GM12878 (cell line): ENCODE measurements around the gene SLC8B1. TPM values are rescaled to one million over a fixed set of nuclear protein-coding genes. Genes with fewer than 3 reads are reported as not detected.

Experiments used
- ATAC-seq: fragments of 200-7000 bp; cut with Tn5 transposase; 3 replicates; pipeline ENCODE4 v1.9.1; 2020; ENCODE audit warnings: mild to moderate bottlenecking, moderate library complexity
- BruUV-seq: library from RNA; stranded (reverse); fragments of 400-500 nt; replicated peaks from 2 replicates; lab custom pipeline; 2021; lab: Mats Ljungman, UMichigan
- CTCF ChIA-PET: fragments of 300-600 bp; sonication (Branson Sonifier 250); formaldehyde crosslinking; extraction: SDS; loops from one replicate; lab custom pipeline; 2021; ENCODE audit warnings: inconsistent platforms; lab: Yijun Ruan, JAX
- POLR2A ChIA-PET: fragments of 350-600 bp; formaldehyde crosslinking; extraction: SDS; loops from one replicate; lab custom pipeline; 2021; ENCODE audit warnings: inconsistent platforms; lab: Charles Lee
- RAD21 ChIA-PET: fragments of 300-600 bp; sonication (Branson Sonifier 250); formaldehyde crosslinking; loops from one replicate; lab custom pipeline; 2023; ENCODE audit warnings: antibody characterized with exemption; ENCODE audit not compliant: unreplicated experiment; lab: Charles Lee
- SMC1A ChIA-PET: fragments of 300-600 bp; sonication (Branson Sonifier 250); formaldehyde crosslinking; loops from one replicate; lab custom pipeline; 2023; ENCODE audit not compliant: unreplicated experiment, uncharacterized antibody; lab: Charles Lee
- DNase-seq: peaks from one replicate; pipeline ENCODE4 v3.0.0-alpha.2; 2011; ENCODE audit warnings: low read depth, low spot score
- FAIRE-seq: peaks from 3 replicates; lab custom pipeline; 2011; peaks lifted over from hg19 to GRCh38; lab: Jason Lieb, UNC
- H2AFZ ChIP-seq: 2 replicates; pipeline ENCODE4 v1.6.0; 2011; ENCODE audit warnings: low read depth, low read length, control low read depth; ENCODE audit not compliant: control insufficient read depth
- H3K27ac ChIP-seq: 2 replicates; pipeline ENCODE4 v1.5.1; 2011; ENCODE audit warnings: control low read depth; ENCODE audit not compliant: control insufficient read depth, insufficient read depth
- H3K27me3 ChIP-seq, 2 experiments: replicated peaks in 1 of 2; 2 replicates each; pipeline versions ENCODE4 v1.6.0 to v1.6.1; 2011; ENCODE audit warnings: low read length in 1 of 2; ENCODE audit not compliant: control insufficient read depth in 2 of 2, insufficient read depth in 2 of 2
- H3K36me3 ChIP-seq, 2 experiments: 2 replicates each; pipeline ENCODE4 v1.5.1; 2011; ENCODE audit warnings: low read length in 1 of 2; ENCODE audit not compliant: control insufficient read depth in 2 of 2, insufficient read depth in 2 of 2
- H3K4me1 ChIP-seq: 2 replicates; pipeline ENCODE4 v1.6.1; 2011; ENCODE audit warnings: mild to moderate bottlenecking, low read length, moderate library complexity, mixed read lengths; ENCODE audit not compliant: control insufficient read depth, insufficient read depth
- H3K4me2 ChIP-seq: 2 replicates; pipeline ENCODE4 v1.6.0; 2011; ENCODE audit warnings: control low read depth; ENCODE audit not compliant: control insufficient read depth, insufficient read depth
- H3K4me3 ChIP-seq: fragments of 200-600 bp; sonication (generic); 2 replicates; pipeline ENCODE4 v1.5.1; 2016
- H3K79me2 ChIP-seq: 2 replicates; pipeline ENCODE4 v1.6.0; 2011; ENCODE audit warnings: low read length; ENCODE audit not compliant: control insufficient read depth, insufficient read depth
- H3K9ac ChIP-seq: 2 replicates; pipeline ENCODE4 v1.8.0; 2011; ENCODE audit warnings: low read length, control low read depth, mixed read lengths; ENCODE audit not compliant: control insufficient read depth, insufficient read depth
- H3K9me3 ChIP-seq: replicated peaks from 3 replicates; pipeline ENCODE4 v1.5.1; 2011; ENCODE audit warnings: mild to moderate bottlenecking, low read length; ENCODE audit not compliant: control insufficient read depth, insufficient read depth
- H4K20me1 ChIP-seq: 2 replicates; pipeline ENCODE4 v1.6.0; 2011; ENCODE audit not compliant: control insufficient read depth, insufficient read depth
- HDGF ChIP-seq: fragments of 450-650 bp; IDR thresholded peaks from 2 replicates; pipeline ENCODE4 v1.6.1; 2016; ENCODE audit warnings: antibody characterized with exemption
- MTA2 ChIP-seq: fragments of 450-650 bp; IDR thresholded peaks from 2 replicates; pipeline ENCODE4 v1.6.1; 2016; ENCODE audit warnings: low read depth, mild to moderate bottlenecking, moderate library complexity
- NR2F1 ChIP-seq: fragments of 450-650 bp; conservative IDR thresholded peaks from 2 replicates; pipeline ENCODE4 v1.6.1; 2017; ENCODE audit warnings: mild to moderate bottlenecking
- POLR2A ChIP-seq: IDR thresholded peaks from 2 replicates; pipeline ENCODE4 v1.6.1; 2011; ENCODE audit warnings: low read depth, mild to moderate bottlenecking, low read length
- SUPT20H ChIP-seq: IDR thresholded peaks from 2 replicates; pipeline ENCODE4 v1.6.1; 2011; ENCODE audit warnings: low read depth, mild to moderate bottlenecking, low read length, moderate library complexity, borderline replicate concordance; ENCODE audit not compliant: control insufficient read depth
- SUZ12 ChIP-seq: fragments of 200-600 bp; sonication (generic); IDR thresholded peaks from one replicate; pipeline ENCODE4 v1.6.1; 2018; ENCODE audit warnings: antibody characterized with exemption, mild to moderate bottlenecking; ENCODE audit not compliant: unreplicated experiment
- WGBS: methylation state at CpG from one replicate; pipeline ENCODE4 v1.1.6; 2016; ENCODE audit warnings: low lambda C conversion rate; ENCODE audit not compliant: insufficient replicate concordance, insufficient coverage; ENCODE audit errors: missing lambda C conversion rate; 5-methylcytosine and 5-hydroxymethylcytosine counted together
- in situ Hi-C: fragments of 300-500 bp; cut with MboI; formaldehyde crosslinking; loops from 9 replicates; pipeline ENCODE4 v1.14.3; 2018; ENCODE audit warnings: mixed read lengths
- intact Hi-C: fragments of 100-400 bp; cut with micrococcal nuclease; formaldehyde crosslinking; loops from one replicate; pipeline ENCODE4 v1.14.2; 2022; ENCODE audit not compliant: unreplicated experiment
- polyA plus RNA-seq, 11 experiments: library from polyadenylated mRNA; depleted of rRNA in 4 of 11; unstranded in 6 of 11; stranded (reverse) in 5 of 11; fragments of >200 nt; fragmentation: Nextera tagmentation in 4 of 11; fragmentation: Illumina TruSeq in 1 of 11; extraction: Ambion mirVana in 4 of 11; extraction: Trizol in 1 of 11; gene quantifications; 1 replicate in 1 of 11; 2 replicates in 10 of 11; pipeline versions ENCODE4 v1.2.1 to v1.2.3, GENCODE V29; 2011 to 2016; ENCODE audit warnings: inconsistent platforms in 2 of 11, missing spikeins in 2 of 11, low read depth in 1 of 11
- total RNA-seq, 4 experiments: library from RNA; depleted of rRNA in 3 of 4; stranded (reverse); fragments of >200 nt in 3 of 4; fragmentation: Illumina TruSeq in 1 of 4; extraction: Trizol in 1 of 4; gene quantifications; 2 replicates each; pipeline versions ENCODE4 v1.2.1 to v1.2.3, GENCODE V29; 2013 to 2021
- TF ChIP-seq, protein P1 (sequence below), 3 experiments: IDR thresholded peaks in 2 of 3; conservative IDR thresholded peaks in 1 of 3; 2 replicates each; pipeline ENCODE4 v1.5.1; 2011; ENCODE audit warnings: low read depth in 3 of 3, low read length in 3 of 3, mild to moderate bottlenecking in 3 of 3, control low read depth in 2 of 3, moderate library complexity in 2 of 3, inconsistent platforms in 1 of 3, mixed read lengths in 1 of 3; ENCODE audit not compliant: control insufficient read depth in 2 of 3, insufficient read depth in 1 of 3; ENCODE audit errors: extremely low read depth in 1 of 3

The SLC8B1 gene
- total and polyA plus RNA-seq, 10 of the 15 experiments (the other 5 are each of a cell fraction or from before 2014, with no cell fraction given), result 0.18 to 12.3 (median 6.8) TPM

DNA sequence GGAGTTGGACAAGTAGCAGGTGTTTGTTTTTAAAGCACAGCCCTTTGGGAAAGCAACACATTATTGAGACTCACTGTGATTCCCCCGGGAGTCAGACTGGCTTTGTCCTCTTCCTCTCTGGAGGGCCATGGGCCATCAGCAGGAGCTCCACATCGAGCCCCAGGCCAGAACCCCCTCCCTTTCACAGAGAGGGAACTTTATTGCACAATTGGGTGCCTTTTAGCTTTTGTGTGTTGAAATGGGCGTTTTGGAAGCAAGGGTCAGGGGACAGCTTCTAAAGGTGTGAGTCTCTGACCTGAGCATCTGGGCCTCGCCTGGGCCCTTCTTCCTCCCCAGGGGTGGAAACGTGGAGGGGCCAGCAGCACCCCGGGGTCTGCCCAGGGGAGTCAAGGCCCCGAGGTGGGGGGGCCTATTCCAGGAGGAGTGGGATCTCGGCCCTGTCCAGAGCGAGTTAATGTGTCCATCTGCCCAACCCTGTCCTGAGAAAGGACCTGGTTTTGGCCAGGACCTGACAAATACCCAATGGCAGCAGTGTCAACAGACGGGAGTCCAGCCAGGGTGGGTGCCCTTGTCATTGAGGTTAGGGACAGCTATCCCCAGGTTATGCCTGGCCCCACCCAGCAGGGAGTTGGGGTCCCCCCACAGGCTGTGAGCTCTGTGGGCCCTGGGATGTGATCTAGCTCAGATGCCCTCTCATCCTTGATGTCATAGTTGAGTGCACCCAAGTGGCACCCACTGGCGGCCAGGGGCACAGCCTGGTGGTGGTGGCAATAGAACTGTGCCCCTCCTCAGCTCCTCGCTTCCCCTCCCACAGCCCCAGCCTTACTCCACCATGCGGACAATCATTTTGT lies 37.1 kb downstream of the SLC8B1 start:
- in situ Hi-C loops (no loop called here), intact Hi-C loops (no loop called here)
- WGBS, result 83% methylated on average over 13 of the region's 13 CpGs
- FAIRE-seq (no peak), ATAC-seq (no peak), DNase-seq (no peak)
- Histone ChIP-seq H3K36me3 (peaks cover 0 to 10% of the 10 kb centered on the region in 2 experiments; a peak in 3 of 4 replicates), H4K20me1 (no peaks in the 10 kb centered on the region), H3K9me3 (no peaks in the 10 kb centered on the region), H3K4me3 (no peak overlapping the region), H3K79me2 (no peaks in the 10 kb centered on the region), H3K4me2 (no peak overlapping the region), H3K4me1 (no peaks in the 10 kb centered on the region), H3K27ac (no peak overlapping the region), H3K9ac (no peak overlapping the region), H3K27me3 (no peaks in the 10 kb centered on the region), H2AFZ (no peak overlapping the region)
- no TSS peak for BruUV-seq
- ChIA-PET RAD21 (interaction anchor here (1.1 kb wide), 2 partner anchors 94 to 127 kb away, joined by 3 read pairs; no protein-coding TSS in a partner anchor), SMC1A (no interaction called here), CTCF (interaction anchor here (1.1 kb wide), 1 partner anchor 128 kb away, joined by 3 read pairs; no protein-coding TSS in a partner anchor), POLR2A (no interaction called here)
- no peak for TF ChIP-seq SUZ12
- TF ChIP-seq SUPT20H, result no peak
- no peak for TF ChIP-seq NR2F1
- no peak for TF ChIP-seq HDGF
- TF ChIP-seq, protein P1, sequence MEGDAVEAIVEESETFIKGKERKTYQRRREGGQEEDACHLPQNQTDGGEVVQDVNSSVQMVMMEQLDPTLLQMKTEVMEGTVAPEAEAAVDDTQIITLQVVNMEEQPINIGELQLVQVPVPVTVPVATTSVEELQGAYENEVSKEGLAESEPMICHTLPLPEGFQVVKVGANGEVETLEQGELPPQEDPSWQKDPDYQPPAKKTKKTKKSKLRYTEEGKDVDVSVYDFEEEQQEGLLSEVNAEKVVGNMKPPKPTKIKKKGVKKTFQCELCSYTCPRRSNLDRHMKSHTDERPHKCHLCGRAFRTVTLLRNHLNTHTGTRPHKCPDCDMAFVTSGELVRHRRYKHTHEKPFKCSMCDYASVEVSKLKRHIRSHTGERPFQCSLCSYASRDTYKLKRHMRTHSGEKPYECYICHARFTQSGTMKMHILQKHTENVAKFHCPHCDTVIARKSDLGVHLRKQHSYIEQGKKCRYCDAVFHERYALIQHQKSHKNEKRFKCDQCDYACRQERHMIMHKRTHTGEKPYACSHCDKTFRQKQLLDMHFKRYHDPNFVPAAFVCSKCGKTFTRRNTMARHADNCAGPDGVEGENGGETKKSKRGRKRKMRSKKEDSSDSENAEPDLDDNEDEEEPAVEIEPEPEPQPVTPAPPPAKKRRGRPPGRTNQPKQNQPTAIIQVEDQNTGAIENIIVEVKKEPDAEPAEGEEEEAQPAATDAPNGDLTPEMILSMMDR (IDR thresholded peaks at IDR 0.05 in 2 of 3, conservative IDR thresholded peaks at IDR 0.05 in 1 of 3; ENCODE audit: control insufficient read depth in 2 of 3, extremely low read depth in 1 of 3, insufficient read depth in 1 of 3, low read depth in 3 of 3, low read length in 3 of 3), result 0 out of 6 replicates have a peak, but pooled peaks of 1 of the 3 experiments have one; percentile 1
- TF ChIP-seq POLR2A, result 0 out of 2 replicates have a peak, but pooled peaks have one; percentile 25
- TF ChIP-seq MTA2, result no peak
